Keratinocyte (primary cell): ENCODE results near the gene SMCP.

Experiments used
- EZH2 ChIP-seq: IDR thresholded peaks from one replicate; pipeline ENCODE4 v1.6.1; 2012; ENCODE audit warnings: inconsistent platforms, mild to moderate bottlenecking, low read length, moderate library complexity
- TF ChIP-seq, protein P1 (sequence below), 3 experiments: IDR thresholded peaks in 1 of 3; conservative IDR thresholded peaks in 1 of 3; optimal IDR thresholded peaks in 1 of 3; 2 replicates in 2 of 3; 3 replicates in 1 of 3; pipeline versions ENCODE3 to v1.5.1; 2011; ENCODE audit warnings: low read length in 3 of 3, mild to moderate bottlenecking in 3 of 3, moderate library complexity in 2 of 3, control low read depth in 1 of 3, inconsistent platforms in 1 of 3; ENCODE audit not compliant: insufficient read depth in 2 of 3; ENCODE audit errors: extremely low read depth in 1 of 3

DNA sequence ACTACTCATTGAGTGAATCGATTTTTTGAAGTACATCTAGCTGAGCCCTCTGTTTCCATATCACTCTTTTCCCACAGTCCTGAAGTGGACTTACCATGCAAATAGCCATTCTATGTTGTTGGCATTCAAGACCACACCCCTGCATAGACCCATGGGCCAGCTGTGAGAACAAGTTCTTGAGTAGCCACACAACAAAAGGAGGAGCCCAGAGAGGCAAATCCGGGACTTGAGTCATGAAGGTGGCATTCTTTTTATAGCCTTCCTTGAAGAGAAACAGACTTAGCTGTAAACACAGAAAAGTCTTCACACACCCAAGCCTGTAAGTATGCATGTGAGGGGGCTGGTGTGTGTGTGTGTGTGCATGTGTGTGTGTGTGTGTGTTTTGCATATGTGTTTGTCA, 55.1 kb downstream of the SMCP start:
- TF ChIP-seq, protein P1, sequence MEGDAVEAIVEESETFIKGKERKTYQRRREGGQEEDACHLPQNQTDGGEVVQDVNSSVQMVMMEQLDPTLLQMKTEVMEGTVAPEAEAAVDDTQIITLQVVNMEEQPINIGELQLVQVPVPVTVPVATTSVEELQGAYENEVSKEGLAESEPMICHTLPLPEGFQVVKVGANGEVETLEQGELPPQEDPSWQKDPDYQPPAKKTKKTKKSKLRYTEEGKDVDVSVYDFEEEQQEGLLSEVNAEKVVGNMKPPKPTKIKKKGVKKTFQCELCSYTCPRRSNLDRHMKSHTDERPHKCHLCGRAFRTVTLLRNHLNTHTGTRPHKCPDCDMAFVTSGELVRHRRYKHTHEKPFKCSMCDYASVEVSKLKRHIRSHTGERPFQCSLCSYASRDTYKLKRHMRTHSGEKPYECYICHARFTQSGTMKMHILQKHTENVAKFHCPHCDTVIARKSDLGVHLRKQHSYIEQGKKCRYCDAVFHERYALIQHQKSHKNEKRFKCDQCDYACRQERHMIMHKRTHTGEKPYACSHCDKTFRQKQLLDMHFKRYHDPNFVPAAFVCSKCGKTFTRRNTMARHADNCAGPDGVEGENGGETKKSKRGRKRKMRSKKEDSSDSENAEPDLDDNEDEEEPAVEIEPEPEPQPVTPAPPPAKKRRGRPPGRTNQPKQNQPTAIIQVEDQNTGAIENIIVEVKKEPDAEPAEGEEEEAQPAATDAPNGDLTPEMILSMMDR (optimal IDR thresholded peaks at IDR 0.05 in 1 of 3, IDR thresholded peaks at IDR 0.05 in 1 of 3, conservative IDR thresholded peaks at IDR 0.05 in 1 of 3; ENCODE audit: extremely low read depth in 1 of 3, insufficient read depth in 2 of 3, low read length in 3 of 3): no peak
- TF ChIP-seq EZH2: no peak
